HG03439 (cell line): ENCODE measurements around the gene UBE2V1.
A peak's percentile ranks its signal among the peaks of the same experiment; 100 is the strongest.
"Not testable (repeated sequence)": the region's sequence is repeated elsewhere in the genome, so short reads cannot be mapped to it uniquely, and the experiment has no call there.

Experiments used
- ATAC-seq: cut with Tn5 transposase; IDR thresholded peaks from one replicate; pipeline ENCODE4 v1.9.1; 2021; ENCODE audit warnings: mild to moderate bottlenecking, moderate library complexity; ENCODE audit not compliant: unreplicated experiment

UBE2V1 gene

DNA sequence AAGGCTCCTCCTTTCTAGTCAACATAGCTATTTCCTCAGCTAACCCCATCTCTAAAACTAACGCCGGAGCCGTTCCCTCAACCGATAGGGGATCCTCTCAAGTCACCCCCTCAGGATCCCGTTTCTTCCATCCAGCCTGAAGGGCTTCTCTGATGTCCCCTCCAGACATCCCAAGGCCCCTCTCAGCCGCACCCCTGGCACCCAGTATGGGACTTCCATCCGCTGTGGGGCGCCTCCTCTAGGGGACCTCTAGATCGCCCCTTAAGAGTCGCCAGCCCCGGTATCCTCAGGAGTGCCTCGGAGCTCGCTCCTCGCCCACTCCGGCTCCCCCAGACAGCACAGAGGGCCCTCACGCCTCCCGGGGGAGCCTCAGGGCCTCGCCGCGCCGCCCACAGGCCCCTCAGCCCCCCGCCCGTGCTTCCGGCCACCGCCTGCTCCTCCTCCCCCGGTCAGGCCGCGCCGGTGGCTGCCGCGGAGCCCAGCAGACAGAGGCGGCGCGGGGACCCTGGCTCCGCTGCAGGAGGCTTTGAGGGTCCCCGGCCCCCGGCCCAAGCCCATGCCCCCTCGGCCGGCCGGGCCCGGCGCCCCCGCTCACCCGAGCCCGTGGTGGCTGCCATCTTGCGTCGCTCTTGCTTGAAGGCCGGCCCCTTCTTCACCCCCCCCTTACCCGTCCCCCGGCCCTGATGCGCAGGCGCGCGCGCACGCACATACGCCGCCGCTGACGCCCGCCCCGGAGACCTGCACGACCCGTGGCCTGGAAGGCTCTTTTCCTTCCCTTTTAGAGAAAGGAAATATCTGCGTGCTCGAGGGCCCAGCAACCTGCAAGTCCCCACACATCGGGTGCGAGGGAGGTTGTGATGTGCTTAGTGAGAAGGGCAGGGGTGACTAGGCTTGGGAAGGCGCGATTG is at the start of gene UBE2V1:
UBE2V1 (minus strand) TSS at position 639 of the 908 bp plus-strand sequence; CDS start at position 617, 22 bp downstream.
- peak; percentile 42 for ATAC-seq

- not testable (repeated sequence) for ATAC-seq
Observed at GRCh38 chr20:50161494-50161893, 48.5 kb upstream of the UBE2V1 start.

DNA sequence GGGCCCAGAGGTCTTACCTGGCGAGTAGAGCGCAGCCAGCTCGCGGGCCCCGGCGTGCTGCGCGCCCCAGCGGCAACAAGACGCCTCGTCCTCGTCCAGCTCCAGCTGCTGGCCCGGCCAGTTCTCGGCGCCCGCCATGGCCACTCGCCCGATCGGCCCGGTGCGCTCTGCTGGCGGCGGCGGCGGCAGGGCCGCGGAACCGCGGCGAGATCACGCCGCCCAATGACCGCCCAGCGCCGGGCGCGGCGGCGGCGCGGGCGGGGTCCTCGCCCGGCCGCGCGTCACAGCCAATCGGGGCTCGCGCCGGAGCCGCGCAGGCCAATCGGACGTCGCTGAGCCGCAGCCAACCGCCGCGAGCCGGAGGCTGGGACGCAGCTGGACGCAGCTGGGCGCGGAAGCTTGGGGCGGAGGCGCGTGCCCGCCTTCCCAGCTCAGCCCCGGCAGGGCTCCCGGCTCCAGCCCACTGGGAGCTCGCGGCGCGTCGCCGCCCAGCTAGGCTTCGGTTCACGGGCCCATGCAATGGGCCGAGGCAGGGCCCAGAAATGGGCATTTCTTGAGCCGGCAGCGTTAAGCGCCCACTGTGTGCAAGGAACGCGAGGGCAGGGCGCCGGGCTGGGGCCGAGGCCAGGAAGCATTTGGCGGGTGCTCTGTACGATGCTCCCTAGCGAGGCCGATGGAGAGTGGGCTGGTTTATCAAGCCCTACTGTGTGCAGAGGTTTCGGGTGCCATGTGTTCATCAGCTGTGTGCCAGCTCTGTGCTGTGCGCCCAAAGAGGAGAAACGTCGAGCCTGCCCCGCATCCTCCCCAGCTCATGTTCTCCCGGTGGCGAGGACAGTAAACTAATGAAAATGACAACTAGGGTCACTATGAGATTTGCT is 40.8 kb upstream of the UBE2V1 start, which contains the start of gene PEDS1:
PEDS1 (minus strand) TSS at position 224 of the 878 bp plus-strand sequence; CDS start at position 138, 86 bp downstream.
- peak; percentile 85 for ATAC-seq

- no peak for ATAC-seq
Observed at GRCh38 chr20:50153153-50153499, 40.2 kb upstream of the UBE2V1 start.

GRCh38 chr20:50152394-50153152 is 39.6 kb upstream of the UBE2V1 start:
- no peak for ATAC-seq

DNA sequence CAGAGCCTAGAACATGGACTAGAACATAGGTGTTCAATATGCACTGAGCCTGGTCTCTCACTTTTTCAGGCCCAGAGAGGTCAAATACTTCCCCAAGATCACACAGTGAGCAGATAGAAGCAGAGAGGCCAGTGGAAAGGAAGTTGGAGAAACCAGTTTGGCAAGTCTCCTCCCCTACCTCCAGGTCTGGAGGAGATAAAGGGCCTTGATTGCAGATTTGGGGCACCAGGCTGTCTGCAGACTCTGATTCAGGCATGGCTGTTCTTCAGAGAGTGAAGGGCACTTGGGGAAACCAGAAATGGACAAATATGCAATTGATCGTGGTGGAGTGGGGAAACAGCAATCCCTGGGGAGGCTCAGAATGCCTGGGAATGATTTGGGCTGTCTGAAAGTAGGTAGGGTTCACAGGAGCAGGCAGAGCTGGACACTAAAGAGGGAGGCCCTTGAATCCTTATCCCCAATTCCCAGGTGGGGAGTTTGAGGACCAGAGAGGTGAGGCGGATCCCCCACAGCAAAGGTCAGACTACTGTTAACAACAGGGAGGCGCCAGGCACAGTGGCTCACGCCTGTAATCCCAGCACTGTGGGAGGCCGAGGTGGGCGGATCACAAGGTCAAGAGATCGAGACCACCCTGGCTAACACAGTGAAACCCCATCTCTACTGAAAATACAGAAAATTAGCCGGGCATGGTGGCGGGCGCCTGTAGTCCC is 38.2 kb upstream of the UBE2V1 start:
- ATAC-seq: no peak

DNA sequence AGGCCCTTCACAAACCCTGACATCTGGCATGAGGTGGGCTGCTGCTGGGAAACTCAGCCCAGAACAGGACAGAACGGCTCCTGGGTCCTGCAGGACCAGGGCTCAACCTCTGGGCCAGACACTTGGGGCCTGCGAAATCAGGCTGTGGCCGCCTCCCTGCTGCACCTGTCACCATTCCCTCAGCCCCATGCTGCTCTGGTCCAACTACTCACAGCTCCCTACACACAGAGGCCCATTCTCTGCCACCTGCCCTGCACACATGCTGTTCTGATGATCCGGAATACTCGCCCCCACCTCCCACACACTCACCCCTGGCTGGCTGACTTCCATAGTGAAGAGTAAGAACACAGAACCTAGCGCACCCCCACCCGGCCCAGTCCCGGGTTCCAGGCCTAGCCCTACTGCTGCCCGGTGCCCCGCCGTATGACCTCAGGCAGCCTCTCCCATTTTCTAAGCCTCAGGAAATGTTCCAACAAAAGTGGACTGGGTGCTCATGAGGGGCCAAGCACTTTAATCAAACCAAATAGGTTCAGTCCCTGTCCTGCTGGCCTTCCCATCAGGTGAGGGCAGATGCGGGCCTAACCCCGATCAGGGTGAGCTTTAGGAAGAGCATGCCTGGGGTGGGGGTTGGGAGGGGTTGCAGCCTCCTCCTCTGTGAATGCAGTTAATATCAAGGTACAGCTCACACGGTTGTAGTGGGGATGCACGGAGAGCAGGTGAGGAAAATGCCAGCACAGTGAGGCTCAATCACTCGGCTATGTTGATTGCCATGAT is 36.7 kb upstream of the UBE2V1 start:
- ATAC-seq: no peak

DNA sequence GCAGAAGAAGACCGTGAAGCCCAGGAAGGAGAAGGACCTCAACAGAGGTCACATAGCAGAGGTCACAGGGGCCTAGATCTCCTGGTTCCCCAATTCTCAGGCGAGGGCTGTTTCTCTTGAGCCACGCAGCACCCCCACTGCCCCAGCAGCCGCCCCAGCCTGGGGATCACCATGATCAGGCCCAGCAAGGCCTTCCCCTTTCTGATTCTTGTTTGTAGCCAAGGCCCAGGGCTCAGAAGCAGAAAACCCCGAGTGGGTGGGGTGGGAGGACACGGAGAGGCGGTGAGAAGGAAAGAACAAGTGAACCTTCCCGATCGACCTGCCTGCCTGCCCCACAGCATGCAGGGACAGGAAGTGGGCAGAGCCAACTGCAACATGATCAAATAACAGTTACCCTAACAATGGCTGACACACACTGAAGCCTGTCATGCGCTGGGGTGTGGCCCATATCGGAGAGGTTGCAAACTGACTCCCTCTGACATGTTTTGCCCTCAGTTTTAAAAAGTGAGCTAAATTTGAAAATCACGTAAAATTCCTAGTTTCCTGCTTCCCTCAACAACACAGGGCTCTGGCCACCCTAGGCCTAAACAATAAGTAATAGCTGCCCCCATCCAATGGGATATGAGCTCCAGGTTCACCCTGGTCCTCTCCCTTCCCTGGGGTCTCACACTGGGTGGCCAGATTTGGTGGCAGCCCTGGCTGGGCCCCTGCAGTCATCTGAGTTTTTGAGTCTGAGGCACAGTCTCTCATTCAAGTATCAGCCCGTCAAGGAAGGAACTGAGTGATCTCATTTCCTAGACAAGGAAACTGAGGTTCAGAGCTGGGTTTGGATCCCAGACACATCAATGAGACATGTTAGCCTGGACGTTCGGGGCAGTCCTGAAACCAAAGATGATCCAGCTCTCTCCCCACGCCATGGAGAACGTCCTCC is 34.0 kb upstream of the UBE2V1 start:
- ATAC-seq: no peak

DNA sequence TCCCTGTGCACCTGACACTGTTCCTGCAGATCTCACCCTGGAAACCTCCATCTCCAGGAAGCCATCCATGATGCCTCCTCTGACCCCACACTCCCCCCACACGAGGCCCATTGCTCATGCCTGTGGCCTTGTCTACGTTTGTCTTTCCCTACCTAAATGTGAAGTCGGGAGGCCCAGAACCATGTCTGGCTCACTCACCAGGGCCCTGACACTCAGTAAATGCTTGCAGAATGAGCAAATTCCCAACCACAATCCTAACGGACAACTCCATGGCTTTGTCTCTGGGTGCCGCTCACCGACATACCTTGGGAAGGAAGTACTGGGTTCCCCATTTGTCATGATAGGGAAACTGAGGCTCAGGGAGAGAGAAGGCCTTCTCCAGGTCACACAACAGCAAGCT is 33.3 kb upstream of the UBE2V1 start:
- no peak for ATAC-seq

GRCh38 chr20:50145566-50145965 is 32.6 kb upstream of the UBE2V1 start:
- ATAC-seq: no peak

DNA sequence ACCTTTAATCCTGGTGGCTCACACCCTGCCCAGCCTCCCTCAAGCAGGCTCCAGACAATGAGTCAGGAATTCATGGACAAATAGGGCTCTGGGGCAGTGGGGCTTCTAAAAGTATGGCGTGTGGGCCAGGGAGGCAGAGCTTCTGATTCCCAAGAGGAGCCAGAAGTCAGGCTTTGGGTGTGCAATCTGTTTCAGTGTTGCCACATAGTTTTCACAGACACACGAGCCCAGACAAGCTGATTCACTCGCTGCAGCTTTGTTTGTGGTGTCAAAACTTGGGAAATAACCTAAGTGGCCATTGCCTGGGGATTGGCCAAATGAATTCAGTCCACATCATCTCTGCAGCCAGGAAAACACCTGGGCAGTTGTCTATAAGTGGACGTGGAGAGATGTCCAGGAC is 31.4 kb upstream of the UBE2V1 start:
- no peak for ATAC-seq

GRCh38 chr20:50142812-50143211 is 29.9 kb upstream of the UBE2V1 start:
- no peak for ATAC-seq

GRCh38 chr20:50141811-50142561 is 29.0 kb upstream of the UBE2V1 start:
- no peak for ATAC-seq

DNA sequence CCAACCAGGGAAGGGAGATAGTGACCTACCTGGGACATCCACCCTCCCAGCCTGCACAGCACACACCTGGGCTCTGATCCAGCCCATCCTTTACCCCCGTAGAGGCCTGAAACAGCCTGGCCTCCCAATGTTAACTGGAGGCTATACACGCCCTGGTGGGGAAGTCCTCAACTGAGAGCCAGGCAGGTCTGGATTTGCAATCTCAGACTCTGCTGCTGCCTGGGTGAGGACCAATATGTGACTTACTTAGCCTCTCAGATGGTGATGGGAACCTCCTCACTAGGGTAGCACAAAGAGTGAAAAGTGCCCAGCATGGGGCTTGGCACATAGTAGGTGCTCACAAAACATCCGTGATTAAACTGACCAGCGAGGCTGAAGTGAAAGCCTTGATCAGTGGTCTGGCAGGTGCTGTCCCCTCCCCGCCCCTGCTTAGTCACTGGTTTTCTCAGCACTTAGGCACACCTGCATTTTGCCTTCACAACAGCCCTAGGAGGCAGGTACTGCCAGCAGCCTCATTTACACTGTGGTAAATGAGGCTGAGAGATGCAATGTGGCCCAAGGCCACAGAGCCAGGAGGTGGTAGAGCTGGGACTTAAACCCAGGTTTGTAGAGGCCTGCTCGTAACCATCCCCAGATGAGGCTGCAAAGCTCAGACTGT is 28.2 kb upstream of the UBE2V1 start:
- no peak for ATAC-seq

DNA sequence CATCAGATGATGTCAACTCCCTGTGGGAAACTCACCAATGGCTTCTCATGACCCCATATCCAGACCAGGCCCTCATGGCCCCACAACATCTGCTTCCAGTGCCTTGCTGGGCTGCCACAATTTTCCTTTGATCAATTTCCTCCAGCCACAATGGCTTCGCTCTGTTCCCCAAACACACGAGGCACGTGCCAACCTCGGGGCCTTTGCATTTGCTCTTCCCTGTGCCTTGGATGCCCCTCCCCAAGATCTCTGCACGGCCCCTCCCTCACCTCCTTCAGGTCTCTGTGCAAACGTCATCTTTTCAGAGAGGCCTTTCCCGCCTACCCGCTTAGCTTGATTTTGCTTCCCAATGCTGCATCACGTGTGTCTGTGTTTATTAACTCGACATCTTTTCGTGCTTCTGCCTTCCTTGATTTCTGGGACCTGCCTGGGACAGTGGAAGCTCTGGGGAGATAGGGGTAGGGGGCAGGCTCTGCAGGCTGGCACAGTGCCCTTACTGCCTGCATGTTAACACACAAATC is 27.4 kb upstream of the UBE2V1 start:
- ATAC-seq: no peak

DNA sequence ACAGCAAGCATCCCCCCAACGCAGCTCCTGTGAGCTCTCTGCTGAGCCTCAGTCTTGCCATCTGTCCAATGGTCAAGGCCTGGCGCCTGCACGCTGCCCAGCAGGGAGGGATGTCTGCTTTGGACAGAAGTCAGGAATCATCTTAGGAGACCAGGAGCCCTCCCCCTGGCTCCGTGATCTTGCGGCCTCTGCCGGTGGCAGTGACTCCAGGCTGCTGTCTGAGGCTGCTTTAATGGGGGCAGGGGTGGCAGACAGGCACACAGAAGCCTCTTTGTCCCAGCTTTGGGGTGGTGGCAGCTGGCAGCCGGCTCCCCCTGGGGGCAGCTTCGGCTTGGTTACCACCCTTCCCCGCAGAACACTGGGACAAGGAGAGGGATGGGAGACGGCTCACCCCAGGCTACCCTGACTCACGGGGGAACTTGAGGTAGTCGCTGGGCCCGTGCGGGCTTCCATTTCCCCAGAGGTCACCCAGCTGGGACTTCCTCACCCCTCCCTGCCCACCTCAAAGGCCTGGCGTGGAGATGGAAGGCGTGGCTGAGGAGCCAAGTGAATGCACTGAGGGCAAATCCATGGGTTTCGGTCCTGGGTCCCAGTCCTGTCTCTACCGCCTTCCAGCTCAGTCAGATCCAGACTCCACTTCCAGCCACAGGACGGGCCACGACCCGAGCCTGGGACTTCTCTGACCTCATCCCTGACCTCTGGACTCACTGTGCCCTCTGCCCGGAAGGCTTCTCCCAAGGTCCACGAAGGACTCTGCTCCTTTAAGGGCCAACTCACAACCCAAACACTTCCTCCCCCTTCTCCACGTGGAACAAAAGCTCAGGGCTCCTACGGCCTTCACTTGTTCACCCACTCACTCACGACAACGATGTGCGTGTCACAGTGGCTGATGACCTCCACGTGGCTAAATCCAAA is 25.8 kb upstream of the UBE2V1 start:
- no peak for ATAC-seq
